Measurements from ENCODE around the gene PRODH.
"Not testable (repeated sequence)": the region's sequence is repeated elsewhere in the genome, so short reads cannot be mapped to it uniquely, and the experiment has no call there.

- TF ChIP-seq FOXK2 (IDR thresholded peaks at IDR 0.05); FOXM1 (IDR thresholded peaks at IDR 0.05; ENCODE audit: borderline replicate concordance); NFRKB (IDR thresholded peaks at IDR 0.05); HDGF (IDR thresholded peaks at IDR 0.05; ENCODE audit: borderline replicate concordance); FOXA1 (IDR thresholded peaks at IDR 0.05); ARNT (IDR thresholded peaks at IDR 0.05); SUZ12 (IDR thresholded peaks at IDR 0.05); SP1 (IDR thresholded peaks at IDR 0.05); CTBP1 (IDR thresholded peaks at IDR 0.05; ENCODE audit: borderline replicate concordance): not testable (repeated sequence)
- TF ChIP-seq, protein P1, sequence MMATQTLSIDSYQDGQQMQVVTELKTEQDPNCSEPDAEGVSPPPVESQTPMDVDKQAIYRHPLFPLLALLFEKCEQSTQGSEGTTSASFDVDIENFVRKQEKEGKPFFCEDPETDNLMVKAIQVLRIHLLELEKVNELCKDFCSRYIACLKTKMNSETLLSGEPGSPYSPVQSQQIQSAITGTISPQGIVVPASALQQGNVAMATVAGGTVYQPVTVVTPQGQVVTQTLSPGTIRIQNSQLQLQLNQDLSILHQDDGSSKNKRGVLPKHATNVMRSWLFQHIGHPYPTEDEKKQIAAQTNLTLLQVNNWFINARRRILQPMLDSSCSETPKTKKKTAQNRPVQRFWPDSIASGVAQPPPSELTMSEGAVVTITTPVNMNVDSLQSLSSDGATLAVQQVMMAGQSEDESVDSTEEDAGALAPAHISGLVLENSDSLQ (IDR thresholded peaks at IDR 0.05): not testable (repeated sequence)
Observed at GRCh38 chr22:18960166-18960820, 24.2 kb upstream of the PRODH start.

Measured in HEK293T (cell line).